GM15510 (cell line): ENCODE results near the gene CXCR6.

ENCODE experiments used
- POLR2A ChIP-seq: IDR thresholded peaks from 3 replicates; pipeline ENCODE4 v1.6.1; 2011; ENCODE audit warnings: borderline replicate concordance; ENCODE audit not compliant: insufficient read length; ENCODE audit errors: extremely low read depth

The CXCR6 gene

GRCh38 chr3:45937206-45938042 is 5.8 kb upstream of the CXCR6 start:
- no peak for TF ChIP-seq POLR2A

DNA sequence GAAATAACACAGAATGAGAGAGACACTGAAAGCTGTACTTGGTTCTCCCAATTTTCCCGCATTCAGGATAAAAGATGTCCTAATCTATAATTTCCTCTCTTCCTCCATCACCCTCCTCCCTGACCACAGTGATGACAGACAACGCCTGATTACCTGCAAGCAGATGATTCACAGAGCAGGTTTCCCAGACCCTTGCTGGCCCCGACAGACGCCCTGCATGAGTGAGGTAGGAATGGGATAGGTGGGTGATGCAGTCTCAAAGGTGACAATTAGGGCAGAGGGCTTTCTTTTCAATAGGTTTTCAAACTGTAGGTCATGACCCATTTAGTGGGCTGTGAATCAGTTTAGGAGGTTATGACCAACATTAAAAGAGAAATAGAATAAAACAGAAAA is 5.2 kb upstream of the CXCR6 start:
- TF ChIP-seq POLR2A: no peak

DNA sequence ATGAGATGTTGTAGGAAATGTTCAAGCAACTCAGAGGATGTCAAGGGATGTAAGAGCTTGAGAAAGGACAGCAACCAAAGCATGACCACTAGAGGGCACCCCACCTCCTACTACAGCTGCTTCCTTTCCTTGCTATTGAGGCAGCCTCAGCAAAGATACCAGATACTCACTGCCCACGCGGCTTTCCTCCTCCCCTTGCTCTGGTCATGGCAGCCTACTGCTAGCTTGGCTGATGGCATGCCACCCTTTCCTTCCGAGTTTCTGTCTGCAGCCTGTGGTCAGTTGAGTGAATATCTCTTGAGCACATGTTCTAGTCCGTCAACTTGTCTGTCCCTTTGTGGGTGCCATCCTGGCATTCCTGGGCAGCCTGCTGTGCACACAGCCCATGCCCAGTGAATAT is 4.4 kb upstream of the CXCR6 start:
- TF ChIP-seq POLR2A: no peak

DNA sequence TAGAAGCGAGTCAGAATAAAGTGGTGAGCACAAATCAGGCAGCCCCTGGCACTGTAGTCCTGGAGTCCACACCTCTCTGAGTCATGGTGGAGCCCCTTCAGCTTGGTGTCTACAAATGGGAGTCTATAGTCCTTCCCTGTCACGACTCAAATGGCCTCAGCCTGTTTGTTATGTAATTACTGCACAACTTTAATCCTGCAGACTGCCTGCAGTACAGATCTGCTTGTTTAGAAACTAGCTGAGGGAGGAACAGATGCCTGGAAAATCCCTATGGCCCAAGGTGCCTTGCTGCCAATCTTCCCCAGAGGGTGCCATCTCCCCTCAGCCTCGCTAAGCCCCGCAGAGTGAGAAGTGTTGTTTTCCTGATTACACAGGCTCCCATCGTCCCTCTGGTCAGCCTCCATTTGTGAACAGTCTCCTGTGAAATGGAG is 3.9 kb upstream of the CXCR6 start:
- no peak for TF ChIP-seq POLR2A

GRCh38 chr3:45940004-45940780 is 3.1 kb upstream of the CXCR6 start:
- no peak for TF ChIP-seq POLR2A

DNA sequence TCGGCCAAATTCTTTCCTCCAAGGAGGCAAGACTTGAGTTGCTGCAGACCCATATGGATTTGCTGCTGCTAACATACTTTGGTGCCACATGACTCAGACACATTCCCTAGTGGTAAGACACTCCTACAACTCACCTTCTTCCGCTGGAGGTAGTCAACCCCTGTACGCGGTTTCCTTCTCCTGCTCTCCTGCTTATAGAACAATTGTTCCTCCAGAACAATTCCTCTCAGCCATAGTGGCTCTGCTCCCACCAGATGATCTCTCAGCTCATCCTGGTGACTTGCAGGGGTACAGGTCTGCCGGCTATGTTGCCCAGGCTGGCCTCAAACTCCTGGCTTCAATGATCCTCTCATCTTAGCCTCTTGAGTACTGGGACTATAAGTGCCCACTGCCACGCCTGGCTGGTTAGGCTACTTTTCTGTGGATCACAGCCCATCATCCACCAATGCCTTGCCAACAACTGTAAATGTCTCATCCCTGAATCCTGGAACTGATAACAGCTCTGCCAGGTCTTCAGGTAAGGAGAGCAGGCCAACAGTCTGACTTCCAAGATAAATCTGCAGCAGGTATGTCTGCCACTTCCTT is 2.4 kb upstream of the CXCR6 start:
- no peak for TF ChIP-seq POLR2A

- no peak for TF ChIP-seq POLR2A
Observed at GRCh38 chr3:45942051-45942825, 1.0 kb upstream of the CXCR6 start.

DNA sequence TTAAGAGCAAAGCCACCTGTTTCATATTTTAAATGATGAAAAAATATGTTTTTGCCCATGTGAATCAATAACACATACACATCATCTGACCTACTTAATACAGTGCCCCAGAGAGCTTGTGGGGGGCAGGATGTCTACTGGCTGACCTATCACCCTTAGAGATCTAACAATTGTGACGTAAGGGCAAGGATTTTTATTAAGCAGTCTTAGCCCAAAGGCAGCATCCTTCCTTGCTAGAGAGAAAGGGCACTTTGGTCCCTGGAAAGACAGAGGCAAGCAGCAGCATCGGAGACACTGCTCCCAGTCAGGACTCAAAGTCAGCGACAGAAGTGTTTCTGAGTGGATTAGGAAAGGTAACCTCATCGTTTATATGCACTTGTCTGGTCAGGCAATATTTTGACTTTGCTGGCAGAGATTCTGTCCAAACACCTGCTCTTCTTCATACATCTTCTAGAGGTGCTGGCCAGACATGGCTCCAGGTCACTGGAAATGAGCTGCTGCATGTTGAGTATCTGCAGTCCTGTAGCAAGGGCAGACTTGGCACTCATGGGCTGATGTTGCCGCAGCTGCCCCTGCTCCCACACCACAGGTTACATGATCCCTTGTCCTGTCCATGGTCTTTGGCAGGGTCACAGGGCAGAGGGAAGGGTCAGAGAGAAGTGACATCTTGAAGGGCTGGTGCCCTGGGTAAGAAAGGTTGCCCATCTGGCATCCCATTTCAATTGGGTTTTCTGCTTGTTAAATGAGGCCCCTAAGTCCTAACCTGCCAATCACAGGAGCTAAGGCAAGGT is 1.8 kb downstream of the CXCR6 start:
- TF ChIP-seq POLR2A: no peak

GRCh38 chr3:45946307-45946706 is 3.0 kb downstream of the CXCR6 start:
- no peak for TF ChIP-seq POLR2A

DNA sequence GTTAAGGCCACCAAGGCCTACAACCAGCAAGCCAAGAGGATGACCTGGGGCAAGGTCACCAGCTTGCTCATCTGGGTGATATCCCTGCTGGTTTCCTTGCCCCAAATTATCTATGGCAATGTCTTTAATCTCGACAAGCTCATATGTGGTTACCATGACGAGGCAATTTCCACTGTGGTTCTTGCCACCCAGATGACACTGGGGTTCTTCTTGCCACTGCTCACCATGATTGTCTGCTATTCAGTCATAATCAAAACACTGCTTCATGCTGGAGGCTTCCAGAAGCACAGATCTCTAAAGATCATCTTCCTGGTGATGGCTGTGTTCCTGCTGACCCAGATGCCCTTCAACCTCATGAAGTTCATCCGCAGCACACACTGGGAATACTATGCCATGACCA is 3.6 kb downstream of the CXCR6 start:
- no peak for TF ChIP-seq POLR2A

- TF ChIP-seq POLR2A: no peak
Observed at GRCh38 chr3:45947361-45947760, 4.1 kb downstream of the CXCR6 start.

DNA sequence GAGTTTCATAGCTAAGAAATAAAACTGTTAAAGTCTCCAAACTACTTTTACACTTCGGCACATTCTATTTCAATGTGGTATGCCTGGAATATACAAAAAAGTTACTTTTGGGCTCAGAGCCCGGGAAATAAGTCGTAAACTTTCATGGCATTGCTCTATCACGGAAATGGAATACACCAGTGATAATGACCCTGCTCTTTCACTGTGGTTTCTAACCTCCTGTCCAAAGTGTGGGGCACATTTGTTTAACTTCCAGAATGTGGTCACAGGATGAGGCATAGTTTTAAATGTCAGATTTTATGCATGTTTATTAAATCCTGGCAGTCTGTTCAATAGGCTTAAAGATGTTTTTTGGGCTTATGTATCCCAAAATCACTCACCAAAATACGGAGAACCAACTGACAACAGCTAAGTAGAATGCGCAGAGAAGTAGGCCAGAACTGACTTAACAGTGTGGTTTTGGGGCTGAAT is 5.1 kb downstream of the CXCR6 start:
- TF ChIP-seq POLR2A: no peak

- TF ChIP-seq POLR2A: no peak
Observed at GRCh38 chr3:45948881-45949280, 5.6 kb downstream of the CXCR6 start.

- TF ChIP-seq POLR2A: no peak
Observed at GRCh38 chr3:45949432-45949831, 6.2 kb downstream of the CXCR6 start.

DNA sequence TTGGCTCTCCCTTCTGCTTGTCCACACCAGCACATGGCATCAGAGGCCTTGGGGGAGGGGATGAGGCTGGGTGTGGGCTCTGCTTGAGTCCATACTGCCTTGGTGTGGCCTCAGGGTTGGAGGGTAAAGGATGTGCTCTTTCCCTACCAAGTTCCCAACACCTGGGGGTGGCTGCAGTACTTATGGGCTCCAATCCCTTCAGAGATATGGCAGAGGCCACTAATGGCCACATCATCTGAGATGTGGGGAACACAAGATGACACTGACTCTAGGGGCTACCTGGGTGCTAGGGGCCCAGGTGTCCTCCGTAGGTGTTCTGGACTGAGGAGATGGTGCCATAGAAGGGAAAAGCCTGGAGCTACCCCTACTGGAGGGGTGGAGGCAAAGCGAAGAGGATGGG is 6.9 kb downstream of the CXCR6 start:
- TF ChIP-seq POLR2A: no peak
